Measurements from ENCODE around the gene LYL1. TPM values are rescaled to one million over a fixed set of nuclear protein-coding genes. Genes with fewer than 3 reads are reported as not detected.

LYL1 gene
- total RNA-seq, 1 donor from 2014 or later, result 20.2 TPM

- ATAC-seq (peak; percentile 92), DNase-seq (ENCODE audit: low spot score) (peak; percentile 96)
- intact Hi-C loops (cut with DNase I), result loop anchor here (2.0 kb wide), 1 partner anchor 32 kb away; no protein-coding TSS in a partner anchor
These were observed 13.9 kb upstream of the LYL1 start, which contains the start of gene TRMT1 for GRCh38 chr19:13116282-13117175. TRMT1 (minus strand) TSS chr19:13116740; CDS start chr19:13116399, 341 bp downstream.

GRCh38 chr19:13115936-13116281 is 13.3 kb upstream of the LYL1 start:
- no peak for DNase-seq (ENCODE audit: low spot score)
- intact Hi-C loops (cut with DNase I), result loop anchor here (2.0 kb wide), 1 partner anchor 33 kb away; no protein-coding TSS in a partner anchor
- no peak for ATAC-seq

GRCh38 chr19:13112555-13112954 is 9.9 kb upstream of the LYL1 start:
- intact Hi-C loops (cut with DNase I), result no loop called here
- DNase-seq (ENCODE audit: low spot score) (no peak), ATAC-seq (no peak)

GRCh38 chr19:13110099-13110610 is 7.5 kb upstream of the LYL1 start:
- intact Hi-C loops (cut with DNase I), result no loop called here
- ATAC-seq, result no peak
- no peak for DNase-seq (ENCODE audit: low spot score)

- ATAC-seq (no peak), DNase-seq (ENCODE audit: low spot score) (no peak)
- intact Hi-C loops (cut with DNase I), result no loop called here
These were observed 6.9 kb upstream of the LYL1 start for GRCh38 chr19:13109361-13110098.

- DNase-seq (ENCODE audit: low spot score), result no peak
- intact Hi-C loops (cut with DNase I), result no loop called here
These were observed 2.4 kb upstream of the LYL1 start for GRCh38 chr19:13104848-13105711.

GRCh38 chr19:13104360-13104847 is 1.7 kb upstream of the LYL1 start:
- no peak for DNase-seq (ENCODE audit: low spot score)
- peak; percentile 53 for ATAC-seq
- intact Hi-C loops (cut with DNase I), result no loop called here

More at GRCh38 chr19:13104848-13105711, 2.4 kb upstream of the LYL1 start:
- no peak for ATAC-seq

- ATAC-seq, result no peak
- intact Hi-C loops (cut with DNase I), result no loop called here
- no peak for DNase-seq (ENCODE audit: low spot score)
These were observed 1.1 kb upstream of the LYL1 start for GRCh38 chr19:13103581-13104359.

GRCh38 chr19:13102416-13102665 is 317 bp downstream of the LYL1 start:
- ATAC-seq (peak; percentile 5), DNase-seq (ENCODE audit: low spot score) (no peak)
- intact Hi-C loops (cut with DNase I), result no loop called here

GRCh38 chr19:13101590-13102415 is 855 bp downstream of the LYL1 start:
- DNase-seq (ENCODE audit: low spot score) (no peak), ATAC-seq (no peak)
- intact Hi-C loops (cut with DNase I), result no loop called here

- intact Hi-C loops (cut with DNase I), result no loop called here
- peak; percentile 58 for DNase-seq (ENCODE audit: low spot score)
These were observed 1.6 kb downstream of the LYL1 start for GRCh38 chr19:13100841-13101589.

GRCh38 chr19:13100031-13100588 is 2.5 kb downstream of the LYL1 start:
- intact Hi-C loops (cut with DNase I), result no loop called here
- ATAC-seq, result no peak

More at GRCh38 chr19:13100841-13101589, 1.6 kb downstream of the LYL1 start:
- ATAC-seq, result no peak

GRCh38 chr19:13099073-13099999 is 3.3 kb downstream of the LYL1 start:
- DNase-seq (ENCODE audit: low spot score) (peak; percentile 80), ATAC-seq (no peak)
- intact Hi-C loops (cut with DNase I), result no loop called here

More at GRCh38 chr19:13100031-13100588, 2.5 kb downstream of the LYL1 start:
- peak; percentile 59 for DNase-seq (ENCODE audit: low spot score)

GRCh38 chr19:13098277-13099072 is 4.2 kb downstream of the LYL1 start:
- intact Hi-C loops (cut with DNase I), result no loop called here
- ATAC-seq (peak; percentile 5), DNase-seq (ENCODE audit: low spot score) (no peak)
